HCT116 (cell line): ENCODE results near the gene BRD7. TPM values are rescaled to one million over a fixed set of nuclear protein-coding genes. Genes with fewer than 3 reads are reported as not detected.

Experiments
- ATAC-seq: fragments of 200-7000 bp; cut with Tn5 transposase; 2 replicates; pipeline ENCODE4 v1.9.1; 2020; ENCODE audit warnings: mild to moderate bottlenecking, moderate library complexity
- BruUV-seq: library from RNA; stranded (reverse); fragments of 400-500 nt; replicated peaks from 2 replicates; lab custom pipeline; 2021; lab: Mats Ljungman, UMichigan
- CTCF ChIA-PET: fragments of 300-600 bp; sonication (Branson Sonifier 250); formaldehyde crosslinking; loops from one replicate; lab custom pipeline; 2021; ENCODE audit warnings: antibody characterized with exemption; lab: Charles Lee
- POLR2A ChIA-PET: fragments of 300-600, 350-600 bp; sonication (Branson Sonifier 250); formaldehyde crosslinking; loops from one replicate; lab custom pipeline; 2021; ENCODE audit warnings: antibody characterized with exemption; lab: Charles Lee
- RAD21 ChIA-PET, 2 experiments: fragments of 300-600 bp; sonication (Branson Sonifier 250); formaldehyde crosslinking; loops; one replicate each; lab custom pipeline; 2023; ENCODE audit warnings: low total read pairs in 2 of 2; ENCODE audit not compliant: uncharacterized antibody in 2 of 2, unreplicated experiment in 2 of 2, low non-redundant PET in 1 of 2; lab: Charles Lee
- DNase-seq: peaks from one replicate; pipeline ENCODE4 v3.0.0-alpha.2; 2010; ENCODE audit warnings: low read depth, low spot score
- H2AFZ ChIP-seq: fragments of 200-600 bp; shearing (Covaris generic), sonication (generic); 2 replicates; pipeline ENCODE4 v1.6.1; 2017; ENCODE audit warnings: low read depth, mixed run types, mixed read lengths, antibody characterized with exemption, low read length; ENCODE audit not compliant: poor library complexity, severe bottlenecking
- H3K27ac ChIP-seq: 2 replicates; pipeline ENCODE4 v1.5.1; 2012; ENCODE audit warnings: low read depth, low read length
- H3K27me3 ChIP-seq: fragments of 200-600 bp; sonication (generic); 2 replicates; pipeline ENCODE4 v1.6.1; 2016; ENCODE audit warnings: mixed run types, low read length, mixed read lengths; ENCODE audit not compliant: insufficient read depth
- H3K36me3 ChIP-seq, 2 experiments: fragments of 200-500 bp in 1 of 2; fragments of 200-600 bp in 1 of 2; sonication (Bioruptor generic) in 1 of 2; sonication (generic) in 1 of 2; 2 replicates each; pipeline versions ENCODE4 v1.5.1 to v1.6.1; 2014 to 2016; ENCODE audit warnings: low read length in 2 of 2, inconsistent platforms in 1 of 2, mixed read lengths in 1 of 2, mixed run types in 1 of 2; ENCODE audit not compliant: insufficient read depth in 2 of 2, control insufficient read depth in 1 of 2
- H3K4me1 ChIP-seq, 2 experiments: fragments of 200-600 bp in 1 of 2; sonication (generic) in 1 of 2; 2 replicates each; pipeline versions ENCODE4 v1.5.1 to v1.6.1; 2012 to 2017; ENCODE audit warnings: low read length in 2 of 2, inconsistent platforms in 1 of 2, mild to moderate bottlenecking in 1 of 2, mixed read lengths in 1 of 2, mixed run types in 1 of 2, moderate library complexity in 1 of 2; ENCODE audit not compliant: insufficient read depth in 2 of 2, control insufficient read depth in 1 of 2
- H3K4me2 ChIP-seq: fragments of 200-600 bp; sonication (generic); 2 replicates; pipeline ENCODE4 v1.6.1; 2017; ENCODE audit warnings: mixed run types, low read length, mixed read lengths
- H3K4me3 ChIP-seq, 2 experiments: fragments of 200-600 bp in 1 of 2; sonication (generic) in 1 of 2; replicated peaks in 1 of 2; 2 replicates each; pipeline ENCODE4 v1.5.1; 2011 to 2016; ENCODE audit warnings: low read length in 2 of 2, control low read depth in 1 of 2, low read depth in 1 of 2, mild to moderate bottlenecking in 1 of 2, mixed read lengths in 1 of 2, mixed run types in 1 of 2
- H3K79me2 ChIP-seq: fragments of 200-600 bp; sonication (generic); 2 replicates; pipeline ENCODE4 v1.6.1; 2017; ENCODE audit warnings: mild to moderate bottlenecking, mixed run types, low read length, moderate library complexity, mixed read lengths; ENCODE audit not compliant: insufficient read depth
- H3K9ac ChIP-seq: fragments of 200-600 bp; sonication (generic); 2 replicates; pipeline ENCODE4 v1.6.1; 2016; ENCODE audit warnings: low read length, mixed read lengths
- H3K9me2 ChIP-seq: fragments of 200-600 bp; sonication (generic), shearing (Covaris generic); 2 replicates; pipeline ENCODE4 v1.6.1; 2017; ENCODE audit warnings: mixed run types, mild to moderate bottlenecking, moderate library complexity; ENCODE audit not compliant: insufficient read depth
- H3K9me3 ChIP-seq, 2 experiments: fragments of 200-500 bp in 1 of 2; fragments of 200-600 bp in 1 of 2; sonication (Bioruptor generic) in 1 of 2; sonication (generic) in 1 of 2; 2 replicates each; pipeline ENCODE4 v1.6.1; 2014 to 2017; ENCODE audit warnings: low read length in 2 of 2, mixed read lengths in 2 of 2, inconsistent platforms in 1 of 2, low read depth in 1 of 2, mild to moderate bottlenecking in 1 of 2, mixed run types in 1 of 2, moderate library complexity in 1 of 2; ENCODE audit not compliant: control insufficient read depth in 1 of 2, insufficient read depth in 1 of 2
- H4K20me1 ChIP-seq: fragments of 200-600 bp; sonication (generic), shearing (Covaris generic); 2 replicates; pipeline ENCODE4 v1.6.1; 2017; ENCODE audit warnings: mixed run types, mild to moderate bottlenecking, moderate library complexity; ENCODE audit not compliant: insufficient read depth
- CTCF ChIP-seq, 3 experiments: fragments of 200-600 bp in 1 of 3; sonication (generic) in 1 of 3; IDR thresholded peaks in 2 of 3; conservative IDR thresholded peaks in 1 of 3; 2 replicates each; pipeline ENCODE4 v1.5.1; 2012 to 2017; ENCODE audit warnings: low read depth in 2 of 3, low read length in 2 of 3, antibody characterized with exemption in 1 of 3, borderline replicate concordance in 1 of 3, control low read depth in 1 of 3, mild to moderate bottlenecking in 1 of 3, mixed read lengths in 1 of 3, mixed run types in 1 of 3, moderate library complexity in 1 of 3; ENCODE audit not compliant: insufficient read depth in 1 of 3
- MAX ChIP-seq: IDR thresholded peaks from 2 replicates; pipeline ENCODE4 v1.6.1; 2012
- POLR2AphosphoS5 ChIP-seq: IDR thresholded peaks from 2 replicates; pipeline ENCODE4 v1.6.1; 2011; ENCODE audit warnings: mild to moderate bottlenecking, low read depth, low read length, moderate library complexity
- intact Hi-C: fragments of 100-400 bp; cut with micrococcal nuclease; formaldehyde crosslinking; loops from 2 replicates; pipeline ENCODE4 v1.10.0; 2022
- total RNA-seq: library from RNA; stranded (reverse); gene quantifications from one replicate; pipeline ENCODE4 v1.2.1, GENCODE V29; 2021; ENCODE audit not compliant: unreplicated experiment
- TF ChIP-seq, protein P1 (sequence below): IDR thresholded peaks from 2 replicates; pipeline ENCODE4 v1.6.1; 2011; ENCODE audit warnings: mild to moderate bottlenecking, low read length, moderate library complexity; ENCODE audit not compliant: insufficient replicate concordance; ENCODE audit errors: extremely low read depth

The BRD7 gene
- total RNA-seq, 1 experiment from 2014 or later: 85.4 TPM

GRCh38 chr16:50309527-50310307 lies 59.1 kb downstream of the BRD7 start:
- H3K9ac ChIP-seq: no peak overlapping the region
- intact Hi-C loops: no loop called here
- no peak for DNase-seq
- no peaks in the 10 kb centered on the region for H3K9me3 ChIP-seq
- ChIA-PET POLR2A (no interaction called here), CTCF (interaction anchor here (1.0 kb wide), 1 partner anchor 356 kb away, joined by 3 read pairs; no protein-coding TSS in a partner anchor), RAD21 (no interaction called here)
- no peak overlapping the region for H3K4me3 ChIP-seq
- no peaks in the 10 kb centered on the region for H4K20me1 ChIP-seq
- no peak overlapping the region for H3K27ac ChIP-seq
- H3K36me3 ChIP-seq: peaks cover 5 to 7% of the 10 kb centered on the region in 2 experiments; a peak in 2 of 4 replicates
- H3K4me1 ChIP-seq: peaks cover 0 to 13% of the 10 kb centered on the region in 2 experiments; a peak in 2 of 4 replicates
- H3K79me2 ChIP-seq: no peaks in the 10 kb centered on the region
- no peaks in the 10 kb centered on the region for H3K27me3 ChIP-seq
- no TSS peak for BruUV-seq
- H2AFZ ChIP-seq: no peak overlapping the region
- no peak overlapping the region for H3K4me2 ChIP-seq
- H3K9me2 ChIP-seq: no peaks in the 10 kb centered on the region
- no peak for ATAC-seq
- TF ChIP-seq POLR2AphosphoS5 (no peak), CTCF (IDR thresholded peaks at IDR 0.05 in 2 of 3, conservative IDR thresholded peaks at IDR 0.05 in 1 of 3; ENCODE audit: borderline replicate concordance in 1 of 3, insufficient read depth in 1 of 3, low read depth in 2 of 3, low read length in 2 of 3) (no peak), MAX (no peak)
- TF ChIP-seq, protein P1, sequence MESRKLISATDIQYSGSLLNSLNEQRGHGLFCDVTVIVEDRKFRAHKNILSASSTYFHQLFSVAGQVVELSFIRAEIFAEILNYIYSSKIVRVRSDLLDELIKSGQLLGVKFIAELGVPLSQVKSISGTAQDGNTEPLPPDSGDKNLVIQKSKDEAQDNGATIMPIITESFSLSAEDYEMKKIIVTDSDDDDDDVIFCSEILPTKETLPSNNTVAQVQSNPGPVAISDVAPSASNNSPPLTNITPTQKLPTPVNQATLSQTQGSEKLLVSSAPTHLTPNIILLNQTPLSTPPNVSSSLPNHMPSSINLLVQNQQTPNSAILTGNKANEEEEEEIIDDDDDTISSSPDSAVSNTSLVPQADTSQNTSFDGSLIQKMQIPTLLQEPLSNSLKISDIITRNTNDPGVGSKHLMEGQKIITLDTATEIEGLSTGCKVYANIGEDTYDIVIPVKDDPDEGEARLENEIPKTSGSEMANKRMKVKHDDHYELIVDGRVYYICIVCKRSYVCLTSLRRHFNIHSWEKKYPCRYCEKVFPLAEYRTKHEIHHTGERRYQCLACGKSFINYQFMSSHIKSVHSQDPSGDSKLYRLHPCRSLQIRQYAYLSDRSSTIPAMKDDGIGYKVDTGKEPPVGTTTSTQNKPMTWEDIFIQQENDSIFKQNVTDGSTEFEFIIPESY: no peak
